Trophoblast cell (in vitro differentiated cells and primary cell): ENCODE measurements around the gene LCE1C.

Experiments
- DNase-seq, 2 donors: peaks; one replicate each; pipeline ENCODE4 v3.0.0-alpha.2; 2016
- H2AFZ ChIP-seq: 2 replicates; pipeline ENCODE4 v1.6.1; 2013; ENCODE audit warnings: low read length, moderate library complexity, mild to moderate bottlenecking; ENCODE audit not compliant: insufficient read depth, poor library complexity
- H2AK5ac ChIP-seq: 2 replicates; pipeline ENCODE4 v1.6.1; 2013; ENCODE audit warnings: mild to moderate bottlenecking, low read length
- H2BK120ac ChIP-seq: 2 replicates; pipeline ENCODE4 v1.6.1; 2013; ENCODE audit warnings: low read length, mild to moderate bottlenecking, moderate library complexity; ENCODE audit not compliant: insufficient read depth, poor library complexity
- H2BK12ac ChIP-seq: 2 replicates; pipeline ENCODE4 v1.6.1; 2013; ENCODE audit warnings: mild to moderate bottlenecking, low read length, moderate library complexity
- H2BK5ac ChIP-seq: 2 replicates; pipeline ENCODE4 v1.6.1; 2013; ENCODE audit warnings: low read length, low read depth, moderate library complexity, mild to moderate bottlenecking; ENCODE audit not compliant: poor library complexity
- H3K14ac ChIP-seq: 2 replicates; pipeline ENCODE4 v1.6.1; 2013; ENCODE audit warnings: mild to moderate bottlenecking, low read length
- H3K18ac ChIP-seq: 2 replicates; pipeline ENCODE4 v1.6.1; 2013; ENCODE audit warnings: mild to moderate bottlenecking, low read length
- H3K23ac ChIP-seq: 2 replicates; pipeline ENCODE4 v1.6.1; 2013; ENCODE audit warnings: low read length
- H3K27ac ChIP-seq: 2 replicates; pipeline ENCODE4 v1.5.1; 2013; ENCODE audit warnings: low read depth, mild to moderate bottlenecking, inconsistent platforms, low read length, moderate library complexity
- H3K27me3 ChIP-seq: 2 replicates; pipeline ENCODE4 v1.6.1; 2013; ENCODE audit warnings: inconsistent platforms, mild to moderate bottlenecking, low read length, moderate library complexity; ENCODE audit not compliant: insufficient read depth
- H3K36me3 ChIP-seq, 2 experiments: 1 replicate in 1 of 2; 2 replicates in 1 of 2; pipeline ENCODE4 v1.6.1; 2013; ENCODE audit warnings: low read length in 2 of 2, mild to moderate bottlenecking in 2 of 2, moderate library complexity in 1 of 2; ENCODE audit not compliant: insufficient read depth in 2 of 2, control insufficient read depth in 1 of 2
- H3K4ac ChIP-seq: 2 replicates; pipeline ENCODE4 v1.6.1; 2013; ENCODE audit warnings: low read depth, mild to moderate bottlenecking, low read length, moderate library complexity
- H3K4me1 ChIP-seq, 2 experiments: 1 replicate in 1 of 2; 2 replicates in 1 of 2; pipeline ENCODE4 v1.6.1; 2013; ENCODE audit warnings: low read length in 2 of 2, mild to moderate bottlenecking in 2 of 2, moderate library complexity in 1 of 2; ENCODE audit not compliant: insufficient read depth in 2 of 2, control insufficient read depth in 1 of 2
- H3K4me2 ChIP-seq: 2 replicates; pipeline ENCODE4 v1.6.1; 2013; ENCODE audit warnings: inconsistent platforms, mild to moderate bottlenecking, low read length, moderate library complexity
- H3K4me3 ChIP-seq: 2 replicates; pipeline ENCODE4 v1.5.1; 2013; ENCODE audit warnings: mild to moderate bottlenecking, low read depth, low read length, inconsistent platforms
- H3K79me1 ChIP-seq: one replicate; pipeline ENCODE4 v1.6.1; 2013; ENCODE audit warnings: low read length
- H3K79me2 ChIP-seq: 2 replicates; pipeline ENCODE4 v1.6.1; 2013; ENCODE audit warnings: low read length, mild to moderate bottlenecking; ENCODE audit not compliant: control insufficient read depth, insufficient read depth, poor library complexity
- H3K9ac ChIP-seq: 2 replicates; pipeline ENCODE4 v1.6.1; 2013; ENCODE audit warnings: mild to moderate bottlenecking, low read length
- H3K9me3 ChIP-seq: 2 replicates; pipeline ENCODE4 v1.6.1; 2013; ENCODE audit warnings: low read depth, mild to moderate bottlenecking, control low read depth, inconsistent platforms, low read length; ENCODE audit not compliant: insufficient read depth
- H4K12ac ChIP-seq: 2 replicates; pipeline ENCODE4 v1.6.1; 2013; ENCODE audit warnings: low read depth, mild to moderate bottlenecking, low read length, moderate library complexity
- H4K8ac ChIP-seq: 2 replicates; pipeline ENCODE4 v1.6.1; 2013; ENCODE audit warnings: low read depth, mild to moderate bottlenecking, low read length, moderate library complexity
- H4K91ac ChIP-seq: one replicate; pipeline ENCODE4 v1.6.1; 2013; ENCODE audit warnings: low read depth, mild to moderate bottlenecking, low read length, moderate library complexity
- WGBS: extraction: QIAGEN DNeasy Blood & Tissue Kit; methylation state at CpG from one replicate; pipeline ENCODE4 v1.1.7; 2013; ENCODE audit warnings: missing lambda C conversion rate; ENCODE audit not compliant: insufficient read length, insufficient coverage; ENCODE audit errors: extremely low coverage; 5-methylcytosine and 5-hydroxymethylcytosine counted together

LCE1C gene

GRCh38 chr1:152776361-152776760 is 30.1 kb downstream of the LCE1C start:
- Histone ChIP-seq H3K4me1 (no peaks in the 10 kb centered on the region), H2AFZ (no peak overlapping the region), H3K23ac (no peak overlapping the region), H4K12ac (no peak overlapping the region), H3K27me3 (no peaks in the 10 kb centered on the region), H2AK5ac (no peak overlapping the region), H3K4me2 (no peak overlapping the region), H2BK12ac (no peak overlapping the region), H3K79me1 (no peaks in the 10 kb centered on the region), H3K79me2 (no peaks in the 10 kb centered on the region), H3K27ac (no peak overlapping the region), H4K8ac (no peak overlapping the region), H3K9ac (no peak overlapping the region), H2BK5ac (no peak overlapping the region), H2BK120ac (no peak overlapping the region), H3K4ac (no peak overlapping the region), H3K14ac (no peak overlapping the region), H3K4me3 (no peak overlapping the region), H3K18ac (no peak overlapping the region), H3K36me3 (no peaks in the 10 kb centered on the region), H3K9me3 (peaks cover 13% of the 10 kb centered on the region), H4K91ac (no peak overlapping the region)
- DNase-seq = no peak
- WGBS = no CpG with 5 or more reads among the region's 11 CpGs

- Histone ChIP-seq H2BK12ac (no peak within 1 kb of the TSS), H4K91ac (no peak within 1 kb of the TSS), H3K79me2 (no peaks in the 10 kb centered on the region), H3K36me3 (no peaks in the 10 kb centered on the region), H3K14ac (no peak within 1 kb of the TSS), H2BK120ac (no peak within 1 kb of the TSS), H3K27ac (no peak within 1 kb of the TSS), H2AFZ (no peak within 1 kb of the TSS), H3K4me1 (no peaks in the 10 kb centered on the region), H4K12ac (no peak within 1 kb of the TSS), H3K79me1 (no peaks in the 10 kb centered on the region), H2AK5ac (no peak within 1 kb of the TSS), H3K4me3 (no peak within 1 kb of the TSS), H3K23ac (no peak within 1 kb of the TSS), H3K4me2 (no peak within 1 kb of the TSS), H3K9ac (no peak within 1 kb of the TSS), H4K8ac (no peak within 1 kb of the TSS), H3K18ac (no peak within 1 kb of the TSS), H3K4ac (no peak within 1 kb of the TSS), H3K9me3 (peaks cover 13% of the 10 kb centered on the region), H2BK5ac (no peak within 1 kb of the TSS), H3K27me3 (no peaks in the 10 kb centered on the region)
- no peak for DNase-seq
- WGBS = no CpG with 5 or more reads among the region's 6 CpGs
Observed at GRCh38 chr1:152774875-152775274, 31.6 kb downstream of the LCE1C start, which contains the start of gene LCE1F. LCE1F (plus strand) TSS chr1:152775140; CDS start chr1:152776372, 1,232 bp downstream.

GRCh38 chr1:152770411-152770810 is 36.0 kb downstream of the LCE1C start:
- no peak for DNase-seq
- H2BK120ac ChIP-seq = no peak overlapping the region
- H4K8ac ChIP-seq = no peak overlapping the region
- no peak overlapping the region for H3K27ac ChIP-seq
- no peaks in the 10 kb centered on the region for H3K36me3 ChIP-seq
- no peaks in the 10 kb centered on the region for H3K27me3 ChIP-seq
- H3K23ac ChIP-seq = no peak overlapping the region
- H4K12ac ChIP-seq = no peak overlapping the region
- H3K14ac ChIP-seq = no peak overlapping the region
- no peaks in the 10 kb centered on the region for H3K79me2 ChIP-seq
- no peaks in the 10 kb centered on the region for H3K79me1 ChIP-seq
- no peak overlapping the region for H2BK5ac ChIP-seq
- no CpG with 5 or more reads among the region's 1 CpG for WGBS
- H2AFZ ChIP-seq = no peak overlapping the region
- H3K4ac ChIP-seq = no peak overlapping the region
- H3K18ac ChIP-seq = no peak overlapping the region
- H2AK5ac ChIP-seq = no peak overlapping the region
- H3K4me3 ChIP-seq = no peak overlapping the region
- H4K91ac ChIP-seq = no peak overlapping the region
- no peaks in the 10 kb centered on the region for H3K4me1 ChIP-seq
- no peak overlapping the region for H3K4me2 ChIP-seq
- H3K9ac ChIP-seq = no peak overlapping the region
- H2BK12ac ChIP-seq = no peak overlapping the region
- H3K9me3 ChIP-seq = peaks cover 16% of the 10 kb centered on the region

- Histone ChIP-seq H2AK5ac (no peak overlapping the region), H4K91ac (no peak overlapping the region), H3K18ac (no peak overlapping the region), H3K27ac (no peak overlapping the region), H3K27me3 (no peaks in the 10 kb centered on the region), H3K36me3 (no peaks in the 10 kb centered on the region), H3K4me3 (no peak overlapping the region), H3K79me1 (no peaks in the 10 kb centered on the region), H2BK120ac (no peak overlapping the region), H2AFZ (no peak overlapping the region), H3K4me2 (no peak overlapping the region), H4K12ac (no peak overlapping the region), H4K8ac (no peak overlapping the region), H3K4me1 (no peaks in the 10 kb centered on the region), H3K4ac (no peak overlapping the region), H3K14ac (no peak overlapping the region), H3K9me3 (peaks cover 14% of the 10 kb centered on the region), H2BK12ac (no peak overlapping the region), H2BK5ac (no peak overlapping the region), H3K9ac (no peak overlapping the region), H3K23ac (no peak overlapping the region), H3K79me2 (no peaks in the 10 kb centered on the region)
- DNase-seq = no peak
- no CpG with 5 or more reads among the region's 8 CpGs for WGBS
Observed at GRCh38 chr1:152768847-152769533, 37.5 kb downstream of the LCE1C start.
